Measurements from ENCODE around the gene NHS. TPM values are rescaled to one million over a fixed set of nuclear protein-coding genes. Genes with fewer than 3 reads are reported as not detected.

The NHS gene
- total RNA-seq, 1 experiment from 2014 or later, result 5.7 TPM

DNA sequence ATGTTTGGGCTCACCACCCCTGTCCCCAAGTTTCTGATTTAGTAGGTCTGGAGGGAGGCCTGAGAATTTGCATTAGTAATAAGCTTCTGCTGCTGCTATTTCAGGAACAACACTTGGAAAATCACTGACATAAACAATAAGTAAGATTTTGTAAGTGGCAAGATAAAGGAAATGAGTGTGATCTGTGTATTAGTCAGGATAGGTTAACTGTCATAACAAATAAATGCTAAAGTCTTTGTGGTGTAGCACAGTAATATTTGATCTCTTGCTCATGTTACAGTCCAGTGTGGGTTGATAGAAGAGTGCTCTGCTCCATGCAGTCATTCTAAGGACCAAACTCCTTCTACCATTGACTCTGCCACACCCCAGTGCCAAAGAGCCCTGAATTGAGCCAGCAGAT is 67.0 kb downstream of the NHS start:
- BruUV-seq (replicated peaks), result no TSS peak
- ChIA-PET POLR2A (no interaction called here), CTCF (no interaction called here), RAD21 (ENCODE audit: low non-redundant PET in 1 of 2, low total read pairs in 2 of 2, uncharacterized antibody in 2 of 2, unreplicated experiment in 2 of 2) (no interaction called here)
- DNase-seq (ENCODE audit: low read depth, low spot score), result no peak
- no peaks in the 10 kb centered on the region for H4K20me1 ChIP-seq (ENCODE audit: insufficient read depth)
- no peaks in the 10 kb centered on the region for H3K79me2 ChIP-seq (ENCODE audit: insufficient read depth, low read length)
- intact Hi-C loops (cut with micrococcal nuclease), result no loop called here
- no peak overlapping the region for H3K4me3 ChIP-seq (replicated peaks in 1 of 2; ENCODE audit: low read depth in 1 of 2, low read length in 2 of 2)
- no peaks in the 10 kb centered on the region for H3K27me3 ChIP-seq (ENCODE audit: insufficient read depth, low read length)
- H2AFZ ChIP-seq (ENCODE audit: low read depth, low read length, poor library complexity, severe bottlenecking), result no peak overlapping the region
- no peaks in the 10 kb centered on the region for H3K9me2 ChIP-seq (ENCODE audit: insufficient read depth)
- ATAC-seq, result no peak
- H3K9me3 ChIP-seq (ENCODE audit: control insufficient read depth in 1 of 2, insufficient read depth in 1 of 2, low read depth in 1 of 2, low read length in 2 of 2), result no peaks in the 10 kb centered on the region
- H3K27ac ChIP-seq (ENCODE audit: low read depth, low read length), result no peak overlapping the region
- H3K36me3 ChIP-seq (ENCODE audit: control insufficient read depth in 1 of 2, insufficient read depth in 2 of 2, low read length in 2 of 2), result no peaks in the 10 kb centered on the region
- TF ChIP-seq YY1 (IDR thresholded peaks at IDR 0.05; ENCODE audit: extremely low read depth, insufficient replicate concordance, low read depth, low read length) (no peak), JUND (IDR thresholded peaks at IDR 0.05) (no peak), ZNF274 (IDR thresholded peaks at IDR 0.05; ENCODE audit: low read depth, low read length) (no peak), TCF7L2 (IDR thresholded peaks at IDR 0.05; ENCODE audit: borderline replicate concordance, extremely low read depth, insufficient read depth, insufficient read length) (no peak), EZH2 (IDR thresholded peaks at IDR 0.05) (no peak), SP1 (IDR thresholded peaks at IDR 0.05; ENCODE audit: low read depth) (no peak), RAD21 (IDR thresholded peaks at IDR 0.05; ENCODE audit: low read depth) (no peak), POLR2AphosphoS5 (IDR thresholded peaks at IDR 0.05; ENCODE audit: low read depth, low read length) (no peak), SRF (IDR thresholded peaks at IDR 0.05; ENCODE audit: low read depth) (no peak), CBX3 (IDR thresholded peaks at IDR 0.05; ENCODE audit: low read depth) (no peak), POLR2A (IDR thresholded peaks at IDR 0.05; ENCODE audit: borderline replicate concordance, extremely low read depth, insufficient read depth, insufficient read length) (no peak), ELF1 (IDR thresholded peaks at IDR 0.05; ENCODE audit: borderline replicate concordance, low read depth) (no peak), EGR1 (IDR thresholded peaks at IDR 0.05; ENCODE audit: low read depth) (no peak), EZH2phosphoT487 (IDR thresholded peaks at IDR 0.05; ENCODE audit: borderline replicate concordance) (no peak), CEBPB (IDR thresholded peaks at IDR 0.05; ENCODE audit: low read depth) (no peak), ZFX (IDR thresholded peaks at IDR 0.05) (no peak)
- TF ChIP-seq, protein P1, sequence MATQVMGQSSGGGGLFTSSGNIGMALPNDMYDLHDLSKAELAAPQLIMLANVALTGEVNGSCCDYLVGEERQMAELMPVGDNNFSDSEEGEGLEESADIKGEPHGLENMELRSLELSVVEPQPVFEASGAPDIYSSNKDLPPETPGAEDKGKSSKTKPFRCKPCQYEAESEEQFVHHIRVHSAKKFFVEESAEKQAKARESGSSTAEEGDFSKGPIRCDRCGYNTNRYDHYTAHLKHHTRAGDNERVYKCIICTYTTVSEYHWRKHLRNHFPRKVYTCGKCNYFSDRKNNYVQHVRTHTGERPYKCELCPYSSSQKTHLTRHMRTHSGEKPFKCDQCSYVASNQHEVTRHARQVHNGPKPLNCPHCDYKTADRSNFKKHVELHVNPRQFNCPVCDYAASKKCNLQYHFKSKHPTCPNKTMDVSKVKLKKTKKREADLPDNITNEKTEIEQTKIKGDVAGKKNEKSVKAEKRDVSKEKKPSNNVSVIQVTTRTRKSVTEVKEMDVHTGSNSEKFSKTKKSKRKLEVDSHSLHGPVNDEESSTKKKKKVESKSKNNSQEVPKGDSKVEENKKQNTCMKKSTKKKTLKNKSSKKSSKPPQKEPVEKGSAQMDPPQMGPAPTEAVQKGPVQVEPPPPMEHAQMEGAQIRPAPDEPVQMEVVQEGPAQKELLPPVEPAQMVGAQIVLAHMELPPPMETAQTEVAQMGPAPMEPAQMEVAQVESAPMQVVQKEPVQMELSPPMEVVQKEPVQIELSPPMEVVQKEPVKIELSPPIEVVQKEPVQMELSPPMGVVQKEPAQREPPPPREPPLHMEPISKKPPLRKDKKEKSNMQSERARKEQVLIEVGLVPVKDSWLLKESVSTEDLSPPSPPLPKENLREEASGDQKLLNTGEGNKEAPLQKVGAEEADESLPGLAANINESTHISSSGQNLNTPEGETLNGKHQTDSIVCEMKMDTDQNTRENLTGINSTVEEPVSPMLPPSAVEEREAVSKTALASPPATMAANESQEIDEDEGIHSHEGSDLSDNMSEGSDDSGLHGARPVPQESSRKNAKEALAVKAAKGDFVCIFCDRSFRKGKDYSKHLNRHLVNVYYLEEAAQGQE (IDR thresholded peaks at IDR 0.05; ENCODE audit: low read depth), result no peak
- TF ChIP-seq, protein P2, sequence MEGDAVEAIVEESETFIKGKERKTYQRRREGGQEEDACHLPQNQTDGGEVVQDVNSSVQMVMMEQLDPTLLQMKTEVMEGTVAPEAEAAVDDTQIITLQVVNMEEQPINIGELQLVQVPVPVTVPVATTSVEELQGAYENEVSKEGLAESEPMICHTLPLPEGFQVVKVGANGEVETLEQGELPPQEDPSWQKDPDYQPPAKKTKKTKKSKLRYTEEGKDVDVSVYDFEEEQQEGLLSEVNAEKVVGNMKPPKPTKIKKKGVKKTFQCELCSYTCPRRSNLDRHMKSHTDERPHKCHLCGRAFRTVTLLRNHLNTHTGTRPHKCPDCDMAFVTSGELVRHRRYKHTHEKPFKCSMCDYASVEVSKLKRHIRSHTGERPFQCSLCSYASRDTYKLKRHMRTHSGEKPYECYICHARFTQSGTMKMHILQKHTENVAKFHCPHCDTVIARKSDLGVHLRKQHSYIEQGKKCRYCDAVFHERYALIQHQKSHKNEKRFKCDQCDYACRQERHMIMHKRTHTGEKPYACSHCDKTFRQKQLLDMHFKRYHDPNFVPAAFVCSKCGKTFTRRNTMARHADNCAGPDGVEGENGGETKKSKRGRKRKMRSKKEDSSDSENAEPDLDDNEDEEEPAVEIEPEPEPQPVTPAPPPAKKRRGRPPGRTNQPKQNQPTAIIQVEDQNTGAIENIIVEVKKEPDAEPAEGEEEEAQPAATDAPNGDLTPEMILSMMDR (IDR thresholded peaks at IDR 0.05 in 2 of 3, conservative IDR thresholded peaks at IDR 0.05 in 1 of 3; ENCODE audit: borderline replicate concordance in 1 of 3, insufficient read depth in 1 of 3, low read depth in 2 of 3, low read length in 2 of 3), result no peak
- TF ChIP-seq, protein P3, sequence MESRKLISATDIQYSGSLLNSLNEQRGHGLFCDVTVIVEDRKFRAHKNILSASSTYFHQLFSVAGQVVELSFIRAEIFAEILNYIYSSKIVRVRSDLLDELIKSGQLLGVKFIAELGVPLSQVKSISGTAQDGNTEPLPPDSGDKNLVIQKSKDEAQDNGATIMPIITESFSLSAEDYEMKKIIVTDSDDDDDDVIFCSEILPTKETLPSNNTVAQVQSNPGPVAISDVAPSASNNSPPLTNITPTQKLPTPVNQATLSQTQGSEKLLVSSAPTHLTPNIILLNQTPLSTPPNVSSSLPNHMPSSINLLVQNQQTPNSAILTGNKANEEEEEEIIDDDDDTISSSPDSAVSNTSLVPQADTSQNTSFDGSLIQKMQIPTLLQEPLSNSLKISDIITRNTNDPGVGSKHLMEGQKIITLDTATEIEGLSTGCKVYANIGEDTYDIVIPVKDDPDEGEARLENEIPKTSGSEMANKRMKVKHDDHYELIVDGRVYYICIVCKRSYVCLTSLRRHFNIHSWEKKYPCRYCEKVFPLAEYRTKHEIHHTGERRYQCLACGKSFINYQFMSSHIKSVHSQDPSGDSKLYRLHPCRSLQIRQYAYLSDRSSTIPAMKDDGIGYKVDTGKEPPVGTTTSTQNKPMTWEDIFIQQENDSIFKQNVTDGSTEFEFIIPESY (IDR thresholded peaks at IDR 0.05; ENCODE audit: extremely low read depth, insufficient replicate concordance, low read length), result no peak
- TF ChIP-seq, protein P4, sequence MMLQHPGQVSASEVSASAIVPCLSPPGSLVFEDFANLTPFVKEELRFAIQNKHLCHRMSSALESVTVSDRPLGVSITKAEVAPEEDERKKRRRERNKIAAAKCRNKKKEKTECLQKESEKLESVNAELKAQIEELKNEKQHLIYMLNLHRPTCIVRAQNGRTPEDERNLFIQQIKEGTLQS (IDR thresholded peaks at IDR 0.05), result no peak
- no peak overlapping the region for H3K4me2 ChIP-seq (ENCODE audit: low read length)
- H3K9ac ChIP-seq (ENCODE audit: low read length), result no peak overlapping the region
- H3K4me1 ChIP-seq (ENCODE audit: control insufficient read depth in 1 of 2, insufficient read depth in 2 of 2, low read length in 2 of 2), result peaks cover 0 to 9% of the 10 kb centered on the region in 2 experiments; a peak in 1 of 4 replicates
